ENCODE data around the gene PNLIPRP2.

DNA sequence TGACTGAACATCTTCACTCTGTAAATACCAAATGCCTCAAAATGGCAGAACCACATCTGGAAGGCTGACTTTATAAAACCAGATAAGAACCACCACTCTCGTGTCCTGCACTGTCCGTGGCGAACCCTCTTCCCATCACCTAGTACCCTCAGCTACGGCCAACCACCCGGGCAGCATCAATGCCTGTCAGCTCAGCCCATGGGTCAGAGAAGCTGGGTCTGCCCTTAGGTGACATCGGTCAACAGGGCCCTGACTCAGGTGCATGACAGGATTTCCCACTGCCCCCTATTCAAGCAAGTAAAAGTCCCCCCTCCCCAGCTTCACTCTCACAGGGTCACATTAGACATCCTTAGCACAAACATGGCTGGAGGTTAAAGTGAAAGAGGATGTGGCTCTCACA lies 65.1 kb downstream of the PNLIPRP2 start:
- no peak for TF ChIP-seq CTCF (IDR thresholded peaks at IDR 0.05)
- no peak for TF ChIP-seq POLR2A (IDR thresholded peaks at IDR 0.05)

Data from body of pancreas (tissue), 4 donors.